GM06990 (cell line): ENCODE results near the gene HIPK1.
A peak's percentile ranks its signal among the peaks of the same experiment; 100 is the strongest.

Source experiments
- DNase-seq: peaks from one replicate; pipeline ENCODE4 v3.0.0-alpha.2; 2011; ENCODE audit not compliant: insufficient read length; ENCODE audit errors: extremely low read depth
- H3K27me3 ChIP-seq: replicated peaks from 2 replicates; pipeline ENCODE4 v1.6.0; 2011; ENCODE audit warnings: low read length; ENCODE audit not compliant: control insufficient read depth, insufficient read depth
- H3K36me3 ChIP-seq: 2 replicates; pipeline ENCODE4 v1.5.1; 2011; ENCODE audit warnings: low read length; ENCODE audit not compliant: control insufficient read depth, insufficient read depth
- H3K4me3 ChIP-seq: replicated peaks from 2 replicates; pipeline ENCODE4 v1.5.1; 2011; ENCODE audit warnings: low read depth, mild to moderate bottlenecking, control low read depth, low read length
- TF ChIP-seq, protein P1 (sequence below): IDR thresholded peaks from 2 replicates; pipeline ENCODE4 v1.5.1; 2011; ENCODE audit warnings: low read length, control low read depth, mild to moderate bottlenecking, inconsistent platforms; ENCODE audit not compliant: insufficient read depth, poor library complexity, severe bottlenecking

Gene HIPK1

DNA sequence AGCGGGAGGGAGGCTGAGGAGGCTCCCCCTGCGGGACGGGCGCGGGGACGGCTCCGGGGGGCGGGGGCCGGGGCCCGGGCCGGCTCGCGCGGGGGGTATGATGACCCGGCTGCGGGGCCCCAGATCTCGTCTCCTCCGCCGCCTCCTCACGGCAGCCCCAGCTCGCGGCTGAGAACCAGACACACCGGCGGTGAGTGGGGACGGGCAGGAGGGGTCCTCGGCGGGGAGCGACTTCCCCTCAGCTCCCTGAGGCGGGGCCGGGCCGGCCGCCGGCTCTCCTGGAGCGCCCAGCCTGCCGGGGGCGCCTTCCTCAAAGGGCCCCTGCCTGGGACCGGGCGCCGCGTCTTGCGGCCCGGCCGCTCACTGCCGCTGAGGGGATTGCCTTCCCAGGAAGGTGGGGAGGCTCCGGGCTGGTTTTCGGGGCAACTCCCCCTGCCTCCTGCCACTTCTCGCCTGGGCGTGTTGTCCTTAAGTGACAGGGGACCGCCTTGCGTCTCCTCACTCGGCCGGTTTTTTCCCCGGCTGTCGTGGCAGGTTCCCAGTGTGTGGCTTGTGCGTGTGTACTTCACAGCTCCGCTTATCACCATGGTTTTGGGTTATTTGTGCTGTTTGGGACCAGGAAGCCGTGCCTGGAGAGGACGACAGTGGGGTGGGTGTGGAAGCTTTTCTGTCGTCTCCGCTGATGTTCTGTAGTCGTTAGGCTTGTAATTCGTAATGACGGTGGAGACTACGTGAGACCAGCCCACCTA lies 800 bp downstream of the HIPK1 start:
- TF ChIP-seq, protein P1, sequence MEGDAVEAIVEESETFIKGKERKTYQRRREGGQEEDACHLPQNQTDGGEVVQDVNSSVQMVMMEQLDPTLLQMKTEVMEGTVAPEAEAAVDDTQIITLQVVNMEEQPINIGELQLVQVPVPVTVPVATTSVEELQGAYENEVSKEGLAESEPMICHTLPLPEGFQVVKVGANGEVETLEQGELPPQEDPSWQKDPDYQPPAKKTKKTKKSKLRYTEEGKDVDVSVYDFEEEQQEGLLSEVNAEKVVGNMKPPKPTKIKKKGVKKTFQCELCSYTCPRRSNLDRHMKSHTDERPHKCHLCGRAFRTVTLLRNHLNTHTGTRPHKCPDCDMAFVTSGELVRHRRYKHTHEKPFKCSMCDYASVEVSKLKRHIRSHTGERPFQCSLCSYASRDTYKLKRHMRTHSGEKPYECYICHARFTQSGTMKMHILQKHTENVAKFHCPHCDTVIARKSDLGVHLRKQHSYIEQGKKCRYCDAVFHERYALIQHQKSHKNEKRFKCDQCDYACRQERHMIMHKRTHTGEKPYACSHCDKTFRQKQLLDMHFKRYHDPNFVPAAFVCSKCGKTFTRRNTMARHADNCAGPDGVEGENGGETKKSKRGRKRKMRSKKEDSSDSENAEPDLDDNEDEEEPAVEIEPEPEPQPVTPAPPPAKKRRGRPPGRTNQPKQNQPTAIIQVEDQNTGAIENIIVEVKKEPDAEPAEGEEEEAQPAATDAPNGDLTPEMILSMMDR, result peak; percentile 22
- Histone ChIP-seq H3K36me3 (no peaks in the 10 kb centered on the region), H3K4me3 (peak overlapping the region; percentile 72), H3K27me3 (no peaks in the 10 kb centered on the region)
- peak; percentile 69 for DNase-seq

DNA sequence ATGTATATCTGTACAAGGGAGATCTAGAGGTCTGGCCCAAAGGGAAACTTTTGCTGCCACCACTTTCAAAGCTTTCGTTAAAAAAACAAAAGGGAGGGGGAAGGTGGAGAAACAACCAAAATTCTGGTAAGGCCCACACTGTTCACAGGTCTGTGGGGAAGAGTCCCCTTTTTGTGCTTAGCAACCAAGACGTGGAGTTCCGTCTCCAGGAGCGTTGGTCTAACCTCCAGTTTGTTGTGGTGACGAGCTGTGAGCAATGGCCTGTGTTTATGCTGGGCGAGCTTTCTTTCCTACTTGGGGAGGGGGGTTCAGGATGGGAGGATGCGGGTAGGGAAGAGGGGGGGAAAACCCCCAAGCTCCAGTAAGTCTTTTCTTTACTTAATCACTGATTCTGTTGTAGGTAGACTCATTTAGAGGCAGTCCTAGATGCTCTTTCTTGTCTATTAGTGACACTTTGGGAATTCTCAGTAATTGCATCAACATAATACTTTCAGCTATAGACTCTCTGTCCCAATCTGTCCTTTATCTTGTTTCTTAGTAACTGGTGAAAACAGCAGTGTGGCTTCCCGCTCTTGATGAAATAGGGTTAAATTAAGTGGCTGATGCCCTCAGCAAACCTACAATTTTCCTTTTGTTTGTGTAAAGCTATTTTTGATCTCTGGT lies 1.5 kb downstream of the HIPK1 start:
- H3K36me3 ChIP-seq, result no peaks in the 10 kb centered on the region
- DNase-seq, result no peak
- TF ChIP-seq, protein P1, result no peak
- H3K4me3 ChIP-seq, result peak overlapping the region; percentile 72
- H3K27me3 ChIP-seq, result no peaks in the 10 kb centered on the region

DNA sequence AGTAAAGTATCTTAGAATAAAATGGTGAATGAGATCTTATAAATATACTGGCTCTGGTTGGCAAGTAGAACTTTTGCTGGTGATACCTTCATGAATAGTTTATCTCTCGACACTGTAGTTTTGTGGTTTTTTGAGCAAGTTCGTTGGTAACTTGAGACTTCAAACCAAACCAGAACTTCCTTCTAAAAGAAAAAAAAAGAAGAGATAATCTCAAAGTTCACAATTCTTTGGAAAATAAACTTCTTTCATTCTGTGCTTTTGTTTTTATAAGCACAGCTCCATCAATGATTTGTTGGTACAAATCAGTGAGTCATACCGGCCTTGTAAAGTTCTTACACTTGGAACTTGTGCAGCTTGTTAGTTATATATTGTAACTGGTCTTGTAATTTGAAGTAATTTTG lies 2.3 kb downstream of the HIPK1 start:
- Histone ChIP-seq H3K27me3 (no peaks in the 10 kb centered on the region), H3K36me3 (no peaks in the 10 kb centered on the region), H3K4me3 (peak overlapping the region; percentile 72)
- TF ChIP-seq, protein P1, result no peak
- DNase-seq, result no peak

DNA sequence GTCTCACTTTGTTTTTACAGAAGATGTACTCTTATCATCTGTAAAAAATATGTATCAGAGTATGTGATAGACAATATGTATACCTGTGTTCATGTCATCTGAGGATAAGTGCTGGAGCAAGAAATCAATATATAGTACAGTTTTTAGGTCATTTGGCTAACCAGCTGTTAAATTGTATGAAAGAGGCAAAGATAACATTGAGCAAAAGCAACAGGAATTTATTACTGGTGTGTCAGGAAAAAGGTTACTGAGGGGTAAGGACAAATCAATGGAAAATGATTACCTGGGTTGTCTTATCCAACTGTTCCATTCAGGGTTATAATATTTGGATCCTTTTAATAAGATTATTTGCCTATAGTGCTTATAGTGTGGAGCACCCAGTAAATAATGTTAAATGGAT lies 4.9 kb downstream of the HIPK1 start:
- DNase-seq, result no peak
- Histone ChIP-seq H3K36me3 (no peaks in the 10 kb centered on the region), H3K27me3 (no peaks in the 10 kb centered on the region), H3K4me3 (no peak overlapping the region)
- TF ChIP-seq, protein P1, result no peak

DNA sequence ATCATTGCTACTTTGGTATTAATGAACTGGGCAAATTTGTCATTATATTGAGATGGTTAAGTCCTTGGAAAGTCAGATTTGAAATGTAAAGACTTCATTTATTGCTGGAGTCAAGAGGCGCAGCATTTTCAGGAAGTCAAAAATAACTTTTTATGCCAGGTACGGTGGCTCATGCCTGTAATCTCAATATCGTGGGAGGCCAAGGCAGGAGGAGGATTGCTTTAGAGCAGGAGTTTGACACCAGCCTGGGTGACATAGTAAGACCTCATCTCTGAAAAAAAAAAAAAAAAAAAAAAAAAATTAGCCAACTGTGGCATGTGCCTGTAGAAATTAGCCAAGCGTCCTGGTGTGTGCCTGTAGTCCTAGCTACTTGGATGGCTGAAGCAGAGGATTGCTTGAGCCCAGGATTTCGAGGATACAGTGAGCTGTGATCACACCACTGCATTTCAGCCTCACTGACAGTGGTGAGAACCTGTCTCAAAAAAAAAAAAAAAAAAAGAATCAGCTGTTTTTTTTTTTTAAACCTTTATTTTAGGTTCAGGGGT lies 5.5 kb downstream of the HIPK1 start:
- no peaks in the 10 kb centered on the region for H3K36me3 ChIP-seq
- TF ChIP-seq, protein P1, result no peak
- H3K27me3 ChIP-seq, result no peaks in the 10 kb centered on the region
- H3K4me3 ChIP-seq, result no peak overlapping the region
- no peak for DNase-seq
